ENCODE results near the gene CASS4.

GRCh38 chr20:56362833-56363413 lies 49.1 kb upstream of the CASS4 start:
- TF ChIP-seq CTCF (IDR thresholded peaks at IDR 0.05) (no peak), ZFX (IDR thresholded peaks at IDR 0.05; ENCODE audit: borderline replicate concordance) (no peak)

Measured in 22Rv1 (cell line).